NCI-H187 treated with DMSO at 0.1 percent for 48 hours (cell line): ENCODE results near the gene GNAL.
"Not testable (repeated sequence)": the region's sequence is repeated elsewhere in the genome, so short reads cannot be mapped to it uniquely, and the experiment has no call there.

ENCODE experiments used
- DNase-seq: peaks from one replicate; lab custom pipeline; 2025; lab: John Stamatoyannopoulos, UW

GNAL gene

GRCh38 chr18:11877497-11878135 is 188.6 kb downstream of the GNAL start:
- DNase-seq = no peak

GRCh38 chr18:11880586-11881304 is 191.7 kb downstream of the GNAL start:
- no peak for DNase-seq

GRCh38 chr18:11882636-11883035 is 193.6 kb downstream of the GNAL start:
- DNase-seq = no peak

GRCh38 chr18:11883153-11883552 is 194.1 kb downstream of the GNAL start:
- no peak for DNase-seq

GRCh38 chr18:11884396-11885030 is 195.4 kb downstream of the GNAL start:
- DNase-seq = no peak

GRCh38 chr18:11885278-11885947 is 196.3 kb downstream of the GNAL start:
- DNase-seq = no peak

GRCh38 chr18:11886577-11887110 is 197.6 kb downstream of the GNAL start:
- no peak for DNase-seq

GRCh38 chr18:11887328-11888128 is 198.5 kb downstream of the GNAL start:
- no peak for DNase-seq

- no peak for DNase-seq
Observed at GRCh38 chr18:11888726-11889125, 199.7 kb downstream of the GNAL start.

GRCh38 chr18:11889284-11889683 is 200.2 kb downstream of the GNAL start:
- no peak for DNase-seq

GRCh38 chr18:11891737-11892136 is 202.7 kb downstream of the GNAL start:
- no peak for DNase-seq

- DNase-seq = not testable (repeated sequence)
Observed at GRCh38 chr18:11892438-11892837, 203.4 kb downstream of the GNAL start.

- no peak for DNase-seq
Observed at GRCh38 chr18:11897781-11898180, 208.7 kb downstream of the GNAL start.

- no peak for DNase-seq
Observed at GRCh38 chr18:11899063-11899462, 210.0 kb downstream of the GNAL start.

- DNase-seq = no peak
Observed at GRCh38 chr18:11901826-11902438, 212.9 kb downstream of the GNAL start.

- DNase-seq = no peak
Observed at GRCh38 chr18:11902522-11903292, 213.6 kb downstream of the GNAL start.

- no peak for DNase-seq
Observed at GRCh38 chr18:11905613-11906012, 216.5 kb downstream of the GNAL start.

- no peak for DNase-seq
Observed at GRCh38 chr18:11906176-11906575, 217.1 kb downstream of the GNAL start.

- no peak for DNase-seq
Observed at GRCh38 chr18:11906926-11907874, 218.1 kb downstream of the GNAL start.
